ENCODE data around the gene EHHADH. TPM values are rescaled to one million over a fixed set of nuclear protein-coding genes. Genes with fewer than 3 reads are reported as not detected.
"Not testable (repeated sequence)": the region's sequence is repeated elsewhere in the genome, so short reads cannot be mapped to it uniquely, and the experiment has no call there.

The EHHADH gene
- 10 to 100 TPM; 15.7 to 31.5 (median 21.1) TPM for total RNA-seq

DNA sequence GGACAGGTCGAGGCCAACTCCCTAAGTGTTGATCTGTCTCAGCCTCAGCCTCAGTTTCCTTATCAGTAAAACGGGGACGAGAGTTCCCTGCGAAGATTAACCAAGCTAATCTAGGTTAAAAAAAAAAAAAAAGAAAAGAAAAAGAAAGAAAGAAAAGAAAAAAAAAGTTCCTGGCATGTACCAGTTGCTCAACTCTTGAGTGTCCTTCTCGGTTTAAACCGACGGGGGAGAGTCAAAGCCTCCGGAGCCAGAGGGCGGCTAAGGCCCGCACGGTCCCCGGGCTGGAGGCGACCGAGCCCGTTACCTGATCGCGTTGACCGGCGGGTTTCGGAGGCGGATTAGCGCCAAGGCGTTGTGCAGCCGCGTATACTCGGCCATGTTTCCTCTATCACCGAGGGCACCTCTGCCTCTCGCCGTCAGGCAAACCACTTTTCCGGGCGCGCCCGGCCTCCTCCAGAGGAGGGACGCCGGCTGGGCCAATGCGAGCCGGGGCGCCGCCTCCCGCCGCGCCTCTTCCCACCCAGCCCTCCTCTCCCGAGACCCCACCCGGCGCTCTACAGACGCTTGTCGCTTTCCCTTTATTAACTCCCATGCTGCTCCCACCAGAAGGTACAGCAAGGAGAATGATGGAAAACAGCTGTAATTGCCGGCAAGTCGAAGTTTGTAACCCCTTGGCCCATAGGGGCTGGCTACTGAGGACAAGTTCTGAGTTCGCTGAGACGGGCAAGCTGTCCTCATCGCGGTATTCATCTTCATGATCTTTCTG lies at the start of gene EHHADH:
TSS of gene EHHADH (minus strand) at position 405 of the 766 bp plus-strand sequence. CDS start at position 378, 27 bp downstream.
- Histone ChIP-seq H3K4me1 (no peaks in the 10 kb centered on the region), H3K27me3 (no peaks in the 10 kb centered on the region), H3K27ac (peak within 1 kb of the TSS; percentile 12 to 78 (median 74)), H3K4me3 (peak within 1 kb of the TSS; percentile 51 to 68 (median 58)), H3K36me3 (no peaks in the 10 kb centered on the region), H3K9me3 (no peaks in the 10 kb centered on the region)
- peak; percentile 42 to 88 (median 84) for DNase-seq
- TF ChIP-seq, protein P1, sequence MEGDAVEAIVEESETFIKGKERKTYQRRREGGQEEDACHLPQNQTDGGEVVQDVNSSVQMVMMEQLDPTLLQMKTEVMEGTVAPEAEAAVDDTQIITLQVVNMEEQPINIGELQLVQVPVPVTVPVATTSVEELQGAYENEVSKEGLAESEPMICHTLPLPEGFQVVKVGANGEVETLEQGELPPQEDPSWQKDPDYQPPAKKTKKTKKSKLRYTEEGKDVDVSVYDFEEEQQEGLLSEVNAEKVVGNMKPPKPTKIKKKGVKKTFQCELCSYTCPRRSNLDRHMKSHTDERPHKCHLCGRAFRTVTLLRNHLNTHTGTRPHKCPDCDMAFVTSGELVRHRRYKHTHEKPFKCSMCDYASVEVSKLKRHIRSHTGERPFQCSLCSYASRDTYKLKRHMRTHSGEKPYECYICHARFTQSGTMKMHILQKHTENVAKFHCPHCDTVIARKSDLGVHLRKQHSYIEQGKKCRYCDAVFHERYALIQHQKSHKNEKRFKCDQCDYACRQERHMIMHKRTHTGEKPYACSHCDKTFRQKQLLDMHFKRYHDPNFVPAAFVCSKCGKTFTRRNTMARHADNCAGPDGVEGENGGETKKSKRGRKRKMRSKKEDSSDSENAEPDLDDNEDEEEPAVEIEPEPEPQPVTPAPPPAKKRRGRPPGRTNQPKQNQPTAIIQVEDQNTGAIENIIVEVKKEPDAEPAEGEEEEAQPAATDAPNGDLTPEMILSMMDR (IDR thresholded peaks at IDR 0.05), result peak in 1 of 6 experiments; percentile 12
- peak; percentile 67 to 71 for TF ChIP-seq POLR2A (IDR thresholded peaks at IDR 0.05)

DNA sequence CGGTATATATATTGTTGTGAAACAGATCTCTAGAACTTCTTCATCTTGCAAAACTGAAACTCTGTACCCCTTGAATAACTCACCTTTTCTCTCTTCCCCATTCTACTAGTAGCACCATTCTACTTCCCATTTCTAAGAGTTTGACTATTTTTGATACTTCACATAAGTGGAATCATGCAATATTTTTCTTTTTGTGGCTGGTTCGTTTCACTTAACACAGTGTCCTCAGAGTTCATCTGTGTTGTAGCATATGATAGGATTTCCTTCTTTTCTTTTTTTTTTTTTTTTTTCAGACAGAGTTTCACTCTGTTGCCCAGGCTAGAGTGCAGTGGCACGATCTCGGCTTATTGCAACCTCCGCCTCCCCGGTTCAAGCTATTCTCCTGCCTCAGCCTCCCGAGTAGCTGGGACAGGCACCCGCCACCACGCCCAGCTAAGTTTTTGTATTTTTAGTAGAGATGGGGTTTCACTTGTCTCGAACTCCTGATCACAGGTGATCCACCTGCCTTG lies 46.1 kb upstream of the EHHADH start:
- not testable (repeated sequence) for H3K4me1 ChIP-seq, H3K36me3 ChIP-seq, DNase-seq, H3K4me3 ChIP-seq, H3K9me3 ChIP-seq, H3K27me3 ChIP-seq
- peak overlapping the region in 1 of 4 donors; percentile 11 for H3K27ac ChIP-seq

DNA sequence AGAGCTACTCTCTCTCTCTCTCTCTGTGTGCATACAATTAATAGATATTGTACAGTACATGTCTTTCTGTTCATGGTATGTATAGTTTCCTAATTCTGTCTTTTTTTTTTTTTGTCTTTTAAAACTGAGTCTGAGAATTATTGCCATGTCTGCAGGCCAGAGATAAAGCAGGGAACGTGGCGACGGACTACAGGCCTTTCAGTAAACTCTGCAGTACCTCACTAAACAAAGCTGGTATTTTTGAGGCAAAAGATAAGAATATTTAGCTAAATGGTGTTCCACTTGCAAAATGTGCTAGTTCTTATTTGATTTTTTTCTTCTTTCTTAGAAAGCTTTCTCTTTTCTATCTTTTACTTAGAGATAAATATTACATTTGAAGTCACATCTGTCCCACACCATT lies 44.0 kb upstream of the EHHADH start:
- Histone ChIP-seq H3K4me3 (no peak overlapping the region), H3K27ac (no peak overlapping the region), H3K9me3 (no peaks in the 10 kb centered on the region), H3K36me3 (peaks cover 0 to 3% (median 0%) of the 10 kb centered on the region in 3 donors), H3K27me3 (no peaks in the 10 kb centered on the region), H3K4me1 (no peaks in the 10 kb centered on the region)
- no peak for DNase-seq
- no peak for TF ChIP-seq POLR2A (IDR thresholded peaks at IDR 0.05)
- TF ChIP-seq, protein P1 (IDR thresholded peaks at IDR 0.05), result no peak

DNA sequence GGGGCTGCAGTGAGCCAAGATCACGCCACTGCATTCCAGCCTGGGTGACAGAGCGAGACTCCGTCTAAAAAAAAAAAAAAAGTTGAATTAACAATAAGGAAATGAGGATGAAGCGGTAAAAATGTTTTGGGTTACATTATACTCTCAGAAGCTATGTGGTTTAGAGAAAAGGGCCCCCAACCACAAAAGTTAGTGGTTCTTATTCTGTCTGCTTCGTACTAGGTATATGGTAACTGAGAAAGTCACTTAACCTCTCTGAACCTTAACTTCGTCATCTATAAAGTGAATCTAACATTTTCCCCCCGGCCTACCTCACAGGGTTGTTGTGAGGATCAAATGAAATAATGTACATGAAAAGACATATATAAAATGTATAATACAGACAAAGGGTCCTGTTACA lies 38.4 kb upstream of the EHHADH start:
- DNase-seq, result no peak
- Histone ChIP-seq H3K4me3 (no peak overlapping the region), H3K36me3 (peaks cover 0 to 10% (median 3%) of the 10 kb centered on the region in 3 donors), H3K9me3 (no peaks in the 10 kb centered on the region), H3K27ac (no peak overlapping the region), H3K4me1 (no peaks in the 10 kb centered on the region), H3K27me3 (no peaks in the 10 kb centered on the region)
- TF ChIP-seq, protein P1 (IDR thresholded peaks at IDR 0.05), result no peak
- TF ChIP-seq POLR2A (IDR thresholded peaks at IDR 0.05), result no peak

DNA sequence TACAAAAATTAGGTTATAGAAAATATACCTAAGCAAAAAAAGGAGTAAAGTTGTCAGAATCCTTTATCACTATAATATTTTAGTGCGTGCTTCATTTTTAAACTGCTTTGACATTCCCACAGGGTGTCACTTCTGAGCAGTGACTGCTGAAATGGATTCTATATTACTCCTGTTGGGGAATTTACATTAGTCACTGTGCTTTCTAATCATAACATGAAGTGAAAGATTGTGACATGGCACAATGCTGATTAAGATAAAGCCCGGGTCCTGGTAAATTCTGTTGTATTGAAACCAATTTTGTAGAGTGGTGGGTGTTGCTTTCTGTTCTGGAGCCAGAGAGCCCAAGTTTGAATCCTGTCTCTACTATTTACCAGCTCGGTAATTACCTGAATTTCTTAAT lies 36.4 kb upstream of the EHHADH start:
- Histone ChIP-seq H3K27ac (no peak overlapping the region), H3K4me1 (no peaks in the 10 kb centered on the region), H3K27me3 (no peaks in the 10 kb centered on the region), H3K36me3 (peaks cover 0 to 10% (median 0%) of the 10 kb centered on the region in 3 donors), H3K9me3 (no peaks in the 10 kb centered on the region), H3K4me3 (no peak overlapping the region)
- DNase-seq, result no peak
- no peak for TF ChIP-seq POLR2A (IDR thresholded peaks at IDR 0.05)
- TF ChIP-seq, protein P1 (IDR thresholded peaks at IDR 0.05), result no peak

DNA sequence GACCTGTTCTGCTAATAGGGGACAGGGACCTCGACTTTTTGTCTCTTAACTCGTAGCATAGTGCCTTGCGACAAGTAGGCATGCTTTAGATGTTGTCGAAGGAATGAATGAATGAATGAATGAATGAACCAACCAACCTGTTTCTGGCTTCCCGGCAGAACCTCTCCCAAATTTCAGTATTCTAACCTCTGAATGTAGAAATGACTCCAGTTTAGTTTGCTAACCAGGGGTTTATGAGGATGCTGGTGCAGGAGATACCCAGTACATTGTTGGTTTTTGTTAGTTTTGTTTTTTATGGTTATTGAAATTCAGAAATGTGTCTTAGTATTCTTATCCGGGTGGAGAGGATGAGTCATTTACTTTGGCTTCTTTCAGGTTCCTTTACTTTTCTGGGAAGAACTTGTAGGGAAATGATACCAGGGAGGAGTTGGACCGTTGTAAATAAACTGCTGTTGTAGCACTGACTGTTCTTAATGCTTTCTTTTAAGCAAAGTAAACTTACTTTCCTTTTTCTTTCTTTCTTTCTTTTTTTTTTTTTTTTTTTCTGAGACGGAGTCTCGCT lies 29.6 kb upstream of the EHHADH start:
- Histone ChIP-seq H3K9me3 (no peaks in the 10 kb centered on the region), H3K27ac (peak overlapping the region in 3 of 4 donors; percentile 35 to 58 (median 50)), H3K4me1 (peaks cover 0 to 8% (median 0%) of the 10 kb centered on the region in 4 donors), H3K4me3 (peak overlapping the region; percentile 59 to 69 (median 61)), H3K36me3 (no peaks in the 10 kb centered on the region), H3K27me3 (no peaks in the 10 kb centered on the region)
- no peak for DNase-seq
- no peak for TF ChIP-seq POLR2A (IDR thresholded peaks at IDR 0.05)
- TF ChIP-seq, protein P1 (IDR thresholded peaks at IDR 0.05), result no peak
